HEK293 (cell line): ENCODE measurements around the gene IL11.

Experiments used
- GLI2 ChIP-seq: fragments of 450-650 bp; formaldehyde crosslinking; IDR thresholded peaks from 2 replicates; pipeline ENCODE4; 2017; ENCODE audit warnings: missing biosample characterization, missing genetic modification characterization, low read depth, borderline replicate concordance
- GLIS2 ChIP-seq: fragments of 450-650 bp; formaldehyde crosslinking; IDR thresholded peaks from 2 replicates; pipeline ENCODE4 v1.5.1; 2016; ENCODE audit warnings: missing biosample characterization, missing genetic modification characterization
- IKZF3 ChIP-seq: fragments of 450-650 bp; IDR thresholded peaks from 2 replicates; pipeline ENCODE4 v1.5.0; 2018; ENCODE audit warnings: missing biosample characterization, mild to moderate bottlenecking, missing genetic modification characterization, moderate library complexity
- KLF8 ChIP-seq: fragments of 450-650 bp; formaldehyde crosslinking; IDR thresholded peaks from 2 replicates; pipeline ENCODE4 v1.5.1; 2016; ENCODE audit warnings: missing biosample characterization, missing genetic modification characterization
- KLF9 ChIP-seq: fragments of 450-650 bp; formaldehyde crosslinking; IDR thresholded peaks from 2 replicates; pipeline ENCODE4 v1.5.1; 2016; ENCODE audit warnings: missing biosample characterization, missing genetic modification characterization, low read depth
- MEIS1 ChIP-seq: sonication (generic); formaldehyde crosslinking; IDR thresholded peaks from 2 replicates; pipeline ENCODE4 v1.8.1; 2022; ENCODE audit warnings: missing genetic modification reagents, mild to moderate bottlenecking, borderline replicate concordance
- SCRT1 ChIP-seq: fragments of 450-650 bp; formaldehyde crosslinking; IDR thresholded peaks from 2 replicates; pipeline ENCODE4 v1.5.1; 2016; ENCODE audit warnings: missing biosample characterization, missing genetic modification characterization, borderline replicate concordance
- SP7 ChIP-seq: fragments of 450-650 bp; formaldehyde crosslinking; IDR thresholded peaks from 2 replicates; pipeline ENCODE4 v1.5.1; 2016; ENCODE audit warnings: missing biosample characterization, missing genetic modification characterization
- TRIM28 ChIP-seq: IDR thresholded peaks from 2 replicates; pipeline ENCODE4 v1.6.1; 2011; ENCODE audit warnings: low read length, control low read depth, borderline replicate concordance
- ZBTB17 ChIP-seq: fragments of 450-650 bp; formaldehyde crosslinking; IDR thresholded peaks from 2 replicates; pipeline ENCODE4 v1.5.1; 2016; ENCODE audit warnings: missing biosample characterization, missing genetic modification characterization
- ZBTB44 ChIP-seq: fragments of 450-650 bp; IDR thresholded peaks from 2 replicates; pipeline ENCODE4 v1.5.1; 2018; ENCODE audit warnings: missing biosample characterization, mild to moderate bottlenecking, missing genetic modification characterization
- ZEB2 ChIP-seq: fragments of 450-650 bp; formaldehyde crosslinking; IDR thresholded peaks from 2 replicates; pipeline ENCODE4 v1.5.1; 2016; ENCODE audit warnings: missing biosample characterization, missing genetic modification characterization
- ZNF121 ChIP-seq: fragments of 450-650 bp; formaldehyde crosslinking; IDR thresholded peaks from 2 replicates; pipeline ENCODE4 v1.5.1; 2016; ENCODE audit warnings: missing biosample characterization, missing genetic modification characterization
- ZNF138 ChIP-seq: fragments of 450-650 bp; formaldehyde crosslinking; IDR thresholded peaks from 2 replicates; pipeline ENCODE4 v1.5.1; 2016; ENCODE audit warnings: missing biosample characterization, missing genetic modification characterization, borderline replicate concordance
- ZNF140 ChIP-seq: fragments of 450-650 bp; formaldehyde crosslinking; IDR thresholded peaks from 2 replicates; pipeline ENCODE4 v1.5.1; 2016; ENCODE audit warnings: missing biosample characterization, missing genetic modification characterization
- ZNF16 ChIP-seq: fragments of 450-650 bp; formaldehyde crosslinking; IDR thresholded peaks from 2 replicates; pipeline ENCODE4 v1.5.1; 2016; ENCODE audit warnings: low read depth, missing biosample characterization, missing genetic modification characterization
- ZNF660 ChIP-seq: fragments of 450-650 bp; IDR thresholded peaks from 2 replicates; pipeline ENCODE4 v1.5.1; 2018; ENCODE audit warnings: missing biosample characterization, mild to moderate bottlenecking, missing genetic modification characterization
- ZSCAN30 ChIP-seq: fragments of 450-650 bp; IDR thresholded peaks from 2 replicates; pipeline ENCODE4 v1.5.1; 2018; ENCODE audit warnings: missing biosample characterization, mild to moderate bottlenecking, missing genetic modification characterization, moderate library complexity
- TF ChIP-seq, protein P1 (sequence below): fragments of 450-650 bp; formaldehyde crosslinking; IDR thresholded peaks from 2 replicates; pipeline ENCODE4 v1.5.1; 2016; ENCODE audit warnings: missing biosample characterization, missing genetic modification characterization
- TF ChIP-seq, protein P2 (sequence below): fragments of 450-650 bp; formaldehyde crosslinking; optimal IDR thresholded peaks from 2 replicates; pipeline ENCODE3; 2016; ENCODE audit warnings: missing biosample characterization, mild to moderate bottlenecking, missing genetic modification characterization
- TF ChIP-seq, protein P3 (sequence below): fragments of 450-650 bp; formaldehyde crosslinking; IDR thresholded peaks from 2 replicates; pipeline ENCODE4 v1.5.1; 2016; ENCODE audit warnings: missing biosample characterization, missing genetic modification characterization
- TF ChIP-seq, protein P4 (sequence below): fragments of 450-650 bp; formaldehyde crosslinking; IDR thresholded peaks from 2 replicates; pipeline ENCODE4 v1.5.1; 2016; ENCODE audit warnings: missing biosample characterization, missing genetic modification characterization

The IL11 gene

GRCh38 chr19:55418185-55418584, 47.9 kb upstream of the IL11 start (continued):
- TF ChIP-seq ZNF138 (tag by site-specific recombination) (no peak), MEIS1 (CRISPR knock-in tag) (no peak), ZEB2 (0 out of 2 replicates have a peak, but pooled peaks have one; percentile 27), SP7 (no peak), ZNF121 (tag by site-specific recombination) (no peak), KLF9 (tag by site-specific recombination) (no peak), TRIM28 (no peak), ZNF660 (tag by site-specific recombination) (peak; percentile 74; the same call in 1 of the 2 replicates), ZNF140 (tag by site-specific recombination) (no peak), KLF8 (tag by site-specific recombination) (0 out of 2 replicates have a peak, but pooled peaks have one; percentile 48), ZBTB17 (tag by site-specific recombination) (peak; percentile 42; the same call in 1 of the 2 replicates), GLI2 (tag by site-specific recombination) (no peak), ZNF16 (tag by site-specific recombination) (no peak), SCRT1 (tag by site-specific recombination) (no peak), ZBTB44 (peak; percentile 20; the same call in 1 of the 2 replicates), IKZF3 (tag by site-specific recombination) (0 out of 2 replicates have a peak, but pooled peaks have one; percentile 31), ZSCAN30 (tag by site-specific recombination) (0 out of 2 replicates have a peak, but pooled peaks have one; percentile 38), GLIS2 (no peak)
- TF ChIP-seq, protein P1, sequence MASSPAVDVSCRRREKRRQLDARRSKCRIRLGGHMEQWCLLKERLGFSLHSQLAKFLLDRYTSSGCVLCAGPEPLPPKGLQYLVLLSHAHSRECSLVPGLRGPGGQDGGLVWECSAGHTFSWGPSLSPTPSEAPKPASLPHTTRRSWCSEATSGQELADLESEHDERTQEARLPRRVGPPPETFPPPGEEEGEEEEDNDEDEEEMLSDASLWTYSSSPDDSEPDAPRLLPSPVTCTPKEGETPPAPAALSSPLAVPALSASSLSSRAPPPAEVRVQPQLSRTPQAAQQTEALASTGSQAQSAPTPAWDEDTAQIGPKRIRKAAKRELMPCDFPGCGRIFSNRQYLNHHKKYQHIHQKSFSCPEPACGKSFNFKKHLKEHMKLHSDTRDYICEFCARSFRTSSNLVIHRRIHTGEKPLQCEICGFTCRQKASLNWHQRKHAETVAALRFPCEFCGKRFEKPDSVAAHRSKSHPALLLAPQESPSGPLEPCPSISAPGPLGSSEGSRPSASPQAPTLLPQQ: no peak
- TF ChIP-seq, protein P2, sequence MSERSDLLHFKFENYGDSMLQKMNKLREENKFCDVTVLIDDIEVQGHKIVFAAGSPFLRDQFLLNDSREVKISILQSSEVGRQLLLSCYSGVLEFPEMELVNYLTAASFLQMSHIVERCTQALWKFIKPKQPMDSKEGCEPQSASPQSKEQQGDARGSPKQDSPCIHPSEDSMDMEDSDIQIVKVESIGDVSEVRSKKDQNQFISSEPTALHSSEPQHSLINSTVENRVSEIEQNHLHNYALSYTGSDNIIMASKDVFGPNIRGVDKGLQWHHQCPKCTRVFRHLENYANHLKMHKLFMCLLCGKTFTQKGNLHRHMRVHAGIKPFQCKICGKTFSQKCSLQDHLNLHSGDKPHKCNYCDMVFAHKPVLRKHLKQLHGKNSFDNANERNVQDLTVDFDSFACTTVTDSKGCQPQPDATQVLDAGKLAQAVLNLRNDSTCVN (tag by site-specific recombination): no peak
- TF ChIP-seq, protein P3, sequence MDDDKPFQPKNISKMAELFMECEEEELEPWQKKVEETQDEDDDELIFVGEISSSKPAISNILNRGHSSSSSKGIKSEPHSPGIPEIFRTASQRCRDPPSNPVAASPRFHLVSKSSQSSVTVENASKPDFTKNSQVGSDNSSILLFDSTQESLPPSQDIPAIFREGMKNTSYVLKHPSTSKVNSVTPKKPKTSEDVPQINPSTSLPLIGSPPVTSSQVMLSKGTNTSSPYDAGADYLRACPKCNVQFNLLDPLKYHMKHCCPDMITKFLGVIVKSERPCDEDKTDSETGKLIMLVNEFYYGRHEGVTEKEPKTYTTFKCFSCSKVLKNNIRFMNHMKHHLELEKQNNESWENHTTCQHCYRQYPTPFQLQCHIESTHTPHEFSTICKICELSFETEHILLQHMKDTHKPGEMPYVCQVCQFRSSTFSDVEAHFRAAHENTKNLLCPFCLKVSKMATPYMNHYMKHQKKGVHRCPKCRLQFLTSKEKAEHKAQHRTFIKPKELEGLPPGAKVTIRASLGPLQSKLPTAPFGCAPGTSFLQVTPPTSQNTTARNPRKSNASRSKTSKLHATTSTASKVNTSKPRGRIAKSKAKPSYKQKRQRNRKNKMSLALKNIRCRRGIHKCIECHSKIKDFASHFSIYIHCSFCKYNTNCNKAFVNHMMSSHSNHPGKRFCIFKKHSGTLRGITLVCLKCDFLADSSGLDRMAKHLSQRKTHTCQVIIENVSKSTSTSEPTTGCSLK (tag by site-specific recombination): no peak
- TF ChIP-seq, protein P4, sequence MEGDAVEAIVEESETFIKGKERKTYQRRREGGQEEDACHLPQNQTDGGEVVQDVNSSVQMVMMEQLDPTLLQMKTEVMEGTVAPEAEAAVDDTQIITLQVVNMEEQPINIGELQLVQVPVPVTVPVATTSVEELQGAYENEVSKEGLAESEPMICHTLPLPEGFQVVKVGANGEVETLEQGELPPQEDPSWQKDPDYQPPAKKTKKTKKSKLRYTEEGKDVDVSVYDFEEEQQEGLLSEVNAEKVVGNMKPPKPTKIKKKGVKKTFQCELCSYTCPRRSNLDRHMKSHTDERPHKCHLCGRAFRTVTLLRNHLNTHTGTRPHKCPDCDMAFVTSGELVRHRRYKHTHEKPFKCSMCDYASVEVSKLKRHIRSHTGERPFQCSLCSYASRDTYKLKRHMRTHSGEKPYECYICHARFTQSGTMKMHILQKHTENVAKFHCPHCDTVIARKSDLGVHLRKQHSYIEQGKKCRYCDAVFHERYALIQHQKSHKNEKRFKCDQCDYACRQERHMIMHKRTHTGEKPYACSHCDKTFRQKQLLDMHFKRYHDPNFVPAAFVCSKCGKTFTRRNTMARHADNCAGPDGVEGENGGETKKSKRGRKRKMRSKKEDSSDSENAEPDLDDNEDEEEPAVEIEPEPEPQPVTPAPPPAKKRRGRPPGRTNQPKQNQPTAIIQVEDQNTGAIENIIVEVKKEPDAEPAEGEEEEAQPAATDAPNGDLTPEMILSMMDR (tag by site-specific recombination): peak; percentile 61
